Activated CD4-positive, alpha-beta T cell treated with anti-CD3 and anti-CD28 coated beads, Interleukin-2, amount 50 U/mL, for 48 hours (primary cell): ENCODE results near the gene ATG13.
"Not testable (repeated sequence)": the region's sequence is repeated elsewhere in the genome, so short reads cannot be mapped to it uniquely, and the experiment has no call there.

ENCODE experiments used
- DNase-seq, 2 experiments: peaks; one replicate each; pipeline ENCODE4 v3.0.0-alpha.2; 2020

The ATG13 gene

DNA sequence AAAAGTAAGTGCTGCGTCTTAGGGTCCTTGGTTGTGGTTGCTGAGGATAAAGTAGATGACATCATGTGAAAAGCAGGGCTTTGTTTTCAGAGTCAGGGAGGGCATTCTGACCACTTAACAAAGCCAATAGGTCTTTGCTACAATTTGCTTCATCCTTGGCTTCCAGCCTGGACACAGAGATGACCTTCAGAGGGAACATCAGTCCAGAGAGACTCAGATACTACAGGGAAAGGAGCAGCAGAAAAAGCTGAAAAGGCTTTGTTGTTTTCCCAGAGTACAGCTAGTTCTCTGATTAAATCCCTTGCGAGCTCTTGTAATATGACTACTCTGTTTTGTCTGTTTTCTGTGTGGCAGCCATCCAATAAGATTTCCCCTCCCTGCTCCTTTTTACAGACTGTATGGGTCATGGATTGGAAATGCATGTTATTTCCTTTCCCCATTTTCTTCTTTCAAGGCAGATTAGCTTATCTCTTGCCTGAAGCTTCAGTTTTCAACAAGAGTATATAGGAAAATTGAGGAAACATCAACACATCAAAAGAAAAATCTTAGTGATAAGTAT lies 31.9 kb downstream of the ATG13 start:
- no peak for DNase-seq

DNA sequence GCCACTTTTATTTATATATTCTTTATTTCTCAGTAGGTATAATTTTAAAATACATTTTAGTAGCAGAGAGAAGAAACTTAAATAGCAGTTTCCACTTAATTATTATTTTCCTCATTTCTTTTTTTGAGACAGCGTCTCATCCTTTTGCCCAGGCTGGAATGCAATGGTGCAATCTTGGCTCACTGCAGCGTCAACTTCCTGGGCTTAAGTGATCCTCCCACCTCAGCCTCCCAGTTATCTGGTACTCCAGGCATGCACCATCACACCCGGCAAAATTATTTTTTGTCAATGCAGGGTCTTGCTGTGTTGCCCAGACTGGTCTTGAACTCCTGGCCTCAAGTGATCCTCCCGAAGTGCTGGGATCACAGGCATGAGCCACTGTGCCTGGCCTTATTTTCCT lies 38.3 kb downstream of the ATG13 start:
- DNase-seq = no peak

DNA sequence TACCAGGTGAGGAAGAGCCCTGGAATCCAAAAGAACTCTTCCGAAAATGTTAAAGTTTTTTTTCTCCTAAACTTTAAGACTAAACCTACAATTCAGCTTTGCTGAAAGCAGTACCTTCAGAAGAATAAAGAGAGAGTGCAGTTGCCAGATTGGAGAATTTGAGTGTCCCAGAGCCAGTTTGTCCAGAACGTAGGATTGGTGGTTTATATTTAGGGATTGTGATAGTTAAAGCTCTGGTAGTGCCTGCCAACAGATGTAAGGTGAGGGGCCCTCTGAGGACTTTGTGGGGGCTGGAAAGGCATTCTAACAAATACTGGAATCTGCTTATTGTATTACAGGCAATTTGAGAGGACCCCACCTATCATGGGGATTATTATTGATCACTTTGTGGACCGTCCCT lies 39.8 kb downstream of the ATG13 start:
- no peak for DNase-seq

DNA sequence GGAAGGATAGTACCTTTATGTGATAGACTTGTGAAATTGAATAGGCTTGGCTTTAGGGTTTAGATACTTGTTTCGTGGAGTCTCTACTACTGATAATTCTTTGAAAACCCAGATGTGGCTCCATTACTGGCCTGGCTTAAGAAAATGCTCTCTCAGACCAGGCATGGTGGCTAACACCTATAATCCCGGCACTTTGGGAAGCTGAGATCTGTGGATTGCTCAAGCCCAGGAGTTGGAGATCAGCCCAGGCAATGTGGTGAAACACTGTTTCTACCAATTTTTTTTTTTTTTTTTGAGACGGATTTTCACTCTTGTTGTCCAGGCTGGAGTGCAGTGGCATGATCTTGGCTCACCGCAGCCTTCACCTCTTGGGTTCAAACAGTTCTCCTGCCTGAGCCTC lies 40.9 kb downstream of the ATG13 start:
- DNase-seq = no peak

DNA sequence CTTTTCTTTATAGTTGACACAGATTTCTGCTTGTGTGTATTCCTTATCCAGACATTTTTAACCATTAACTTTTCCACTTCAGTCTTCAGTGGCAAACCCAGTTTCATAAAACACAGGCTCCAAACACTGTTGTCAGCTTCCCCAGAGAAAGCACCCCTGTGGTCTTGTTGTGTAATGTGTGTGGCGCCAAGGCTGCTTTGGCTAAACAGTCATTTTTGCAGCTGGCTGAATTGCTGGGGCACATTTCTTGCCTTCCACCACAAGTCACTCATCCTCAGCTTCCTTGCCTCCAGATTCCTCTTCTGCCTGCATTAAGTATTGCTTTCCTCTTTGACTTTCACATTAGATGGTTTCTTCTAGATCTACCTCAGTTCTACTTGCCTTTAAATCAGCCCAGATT lies 42.6 kb downstream of the ATG13 start:
- DNase-seq = no peak

DNA sequence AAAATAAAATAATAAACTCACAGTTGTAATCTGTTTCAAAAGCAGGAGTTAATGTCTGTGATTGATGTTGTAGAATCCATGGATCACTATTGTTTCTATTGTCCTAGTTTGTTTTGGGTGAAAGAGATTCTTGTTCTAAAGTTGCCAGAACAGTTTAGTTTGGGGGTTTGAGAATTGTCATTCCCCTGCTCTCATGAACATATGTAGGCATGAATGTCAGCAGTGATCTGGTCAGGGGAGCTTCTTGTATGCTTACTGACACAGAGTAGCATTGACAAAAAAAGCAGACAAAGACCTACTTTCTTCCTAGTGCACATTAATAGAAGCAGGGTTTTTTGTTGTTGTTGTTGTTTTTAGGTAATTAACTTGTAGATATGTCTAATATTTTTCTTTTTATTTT lies 44.5 kb downstream of the ATG13 start:
- no peak for DNase-seq

DNA sequence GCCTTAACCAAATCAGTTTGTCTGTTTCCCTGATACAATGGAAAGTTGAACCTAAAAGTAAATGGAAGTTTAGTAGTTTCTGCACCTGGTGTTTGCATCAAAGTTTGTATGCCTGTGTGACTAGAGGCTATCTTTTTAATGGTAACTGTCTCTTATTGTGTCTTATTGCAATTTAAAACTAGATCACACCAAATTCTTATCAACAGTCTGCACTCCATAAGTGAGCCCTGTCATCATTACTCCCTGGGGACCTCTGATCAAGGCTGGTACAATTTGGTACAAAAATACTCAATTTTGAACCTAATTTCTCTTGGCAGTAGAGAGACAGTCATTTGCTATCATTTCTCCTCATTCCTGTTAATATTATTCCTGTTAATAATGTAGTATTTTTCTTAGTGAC lies 45.0 kb downstream of the ATG13 start:
- no peak for DNase-seq

DNA sequence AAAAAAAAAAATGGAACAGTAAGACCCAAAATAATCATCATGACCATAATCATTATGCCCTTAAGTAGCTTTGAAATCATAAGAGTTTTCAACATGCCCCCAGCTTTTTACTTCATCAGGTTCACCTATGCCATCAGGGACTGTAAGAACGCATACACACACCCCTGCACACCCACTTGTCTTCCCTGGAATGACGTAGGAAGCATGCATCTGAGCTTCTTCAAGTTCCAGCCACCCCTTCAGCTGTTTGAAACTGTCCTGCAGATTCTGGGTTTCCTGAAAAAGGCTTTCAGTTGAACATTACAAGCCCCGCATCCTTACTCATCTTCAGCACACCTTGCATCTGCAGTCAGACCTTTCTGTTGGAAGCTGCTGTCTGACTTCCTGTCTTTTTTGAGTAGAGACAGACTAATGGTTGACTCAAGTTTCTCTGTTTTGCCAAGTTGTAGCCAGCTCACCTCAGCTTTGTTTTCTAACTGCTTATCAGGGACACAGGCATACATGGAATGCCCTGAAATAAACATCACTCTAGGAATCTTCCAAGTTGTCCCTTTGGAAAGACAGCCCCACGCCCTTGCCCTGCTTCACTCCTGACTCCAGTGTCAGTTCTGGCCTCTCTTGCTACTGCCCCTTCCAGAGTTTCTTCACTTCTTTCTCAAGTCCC lies 46.1 kb downstream of the ATG13 start:
- DNase-seq = no peak

DNA sequence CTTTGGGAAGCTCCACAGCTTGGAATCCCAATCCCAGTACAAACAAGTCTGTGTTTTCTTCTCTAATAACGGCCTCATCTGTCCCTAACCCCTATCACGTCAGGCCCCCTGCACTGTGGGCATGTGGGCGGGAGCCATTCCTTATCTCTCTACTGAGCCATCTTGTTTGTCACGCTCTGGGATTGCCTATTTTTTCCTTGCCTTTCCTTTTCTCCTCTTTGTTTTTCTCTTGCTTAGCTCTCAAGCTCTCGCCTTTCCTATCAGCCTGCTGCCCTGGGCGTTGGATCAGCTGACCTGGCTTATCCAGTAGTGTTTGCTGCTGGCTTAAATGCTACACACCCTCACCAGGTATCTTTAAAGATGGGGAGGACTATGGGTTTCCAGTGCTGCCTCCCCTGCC lies 47.3 kb downstream of the ATG13 start:
- no peak for DNase-seq

DNA sequence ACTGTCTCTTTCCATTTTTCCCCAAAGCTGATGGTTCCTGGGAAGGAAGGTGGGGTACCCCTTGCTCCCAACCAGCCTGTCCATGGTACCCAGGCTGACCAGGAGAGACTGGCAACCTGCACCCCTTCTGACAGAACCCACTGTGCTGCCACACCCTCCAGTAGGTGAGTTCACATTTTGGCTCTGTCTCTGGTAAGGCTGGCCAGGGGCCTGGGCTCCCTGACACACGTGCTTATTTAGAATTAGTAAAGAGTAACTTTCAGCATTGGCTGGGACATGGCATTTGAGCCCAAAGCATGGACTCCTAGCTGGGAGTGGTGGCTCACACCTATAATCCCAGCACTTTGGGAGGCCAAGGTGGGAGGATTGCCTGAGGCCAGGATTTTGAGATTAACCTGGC lies 48.0 kb downstream of the ATG13 start:
- DNase-seq = no peak

DNA sequence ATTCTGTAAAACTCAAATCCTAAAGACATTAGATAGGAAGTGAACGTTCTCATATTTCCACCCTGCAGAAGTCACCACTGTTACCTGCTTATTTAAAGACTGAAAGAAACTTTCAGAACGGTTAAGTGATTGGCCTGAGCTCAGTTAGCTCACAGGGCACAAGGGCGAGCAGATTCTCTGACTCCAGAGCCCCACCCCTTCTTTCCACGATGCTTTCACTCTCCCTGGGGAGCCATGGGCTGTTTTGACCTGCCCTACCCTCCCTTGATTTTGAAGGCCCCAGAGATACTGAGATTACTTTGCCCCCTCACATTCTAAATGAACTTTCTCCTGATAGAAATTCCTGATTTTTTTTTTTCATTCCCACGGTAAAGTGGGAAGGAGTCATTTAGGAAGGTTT lies 49.2 kb downstream of the ATG13 start:
- no peak for DNase-seq

DNA sequence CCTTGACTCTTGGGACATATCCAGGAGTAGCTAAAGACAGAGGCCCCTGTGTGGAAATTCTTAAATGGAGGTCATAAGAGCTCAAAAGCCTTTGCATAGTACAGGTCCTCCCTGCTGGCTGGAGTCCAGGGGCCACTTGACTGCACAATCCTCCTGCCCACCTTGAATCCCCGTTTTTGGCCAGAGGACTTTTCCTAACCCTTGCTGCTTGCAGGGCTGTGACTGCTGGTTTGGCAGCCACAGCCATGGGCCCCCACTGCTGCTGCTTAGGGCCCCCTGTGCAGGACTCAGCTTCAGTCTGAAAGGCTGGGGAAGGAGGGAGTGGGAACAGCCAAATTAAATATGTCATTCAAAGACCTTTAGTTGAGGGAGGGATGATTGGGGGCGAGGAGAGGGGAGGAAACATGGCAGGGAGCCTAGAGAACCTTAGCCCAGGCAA lies 49.7 kb downstream of the ATG13 start:
- no peak for DNase-seq

DNA sequence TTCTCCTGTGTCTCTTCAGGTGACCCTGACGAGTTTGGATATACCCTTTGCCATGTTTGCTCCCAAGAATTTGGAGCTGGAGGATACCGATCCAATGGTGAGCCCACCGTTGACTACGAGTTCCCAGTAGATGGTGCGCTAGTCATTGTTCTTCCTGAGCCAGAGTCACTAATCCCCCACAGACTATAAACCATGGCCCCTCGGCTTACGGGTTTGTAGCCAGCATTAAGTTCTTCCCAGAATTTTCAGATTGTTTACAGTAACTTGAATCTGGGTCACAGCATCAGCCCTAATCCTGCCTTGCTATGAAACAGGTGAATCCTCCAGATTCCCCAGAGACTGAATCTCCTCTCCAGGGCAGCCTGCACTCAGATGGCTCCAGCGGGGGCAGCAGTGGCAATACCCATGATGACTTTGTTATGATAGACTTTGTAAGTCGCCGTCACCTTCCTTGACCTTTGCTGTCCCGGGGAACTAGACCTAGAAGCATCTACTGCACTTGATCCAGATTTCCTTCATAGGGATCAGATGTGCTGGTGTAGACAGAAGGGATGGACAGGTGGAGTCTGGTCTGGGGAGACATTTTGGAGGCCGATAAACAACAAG lies 51.2 kb downstream of the ATG13 start:
- DNase-seq = no peak

DNA sequence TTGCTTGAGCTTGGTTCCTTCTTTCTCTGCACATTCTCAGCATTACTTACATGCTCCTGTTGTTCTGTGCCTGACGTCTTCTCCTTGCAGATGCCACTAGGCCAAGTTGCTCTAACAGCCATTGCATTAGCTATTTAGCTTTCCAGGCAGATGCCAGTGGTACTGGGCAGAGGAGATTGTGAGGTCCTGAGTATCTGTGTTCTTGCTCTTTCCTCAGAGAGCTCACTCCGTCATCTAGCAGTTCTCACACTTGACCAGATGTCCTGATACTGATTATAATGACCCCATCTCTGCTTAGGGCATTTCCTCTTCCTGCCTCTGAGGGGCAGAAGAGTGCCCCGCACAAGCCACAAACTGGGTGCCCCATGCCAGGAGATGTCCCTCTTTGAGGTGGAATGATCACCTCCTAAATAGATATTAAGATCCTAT lies 52.4 kb downstream of the ATG13 start:
- DNase-seq = no peak

DNA sequence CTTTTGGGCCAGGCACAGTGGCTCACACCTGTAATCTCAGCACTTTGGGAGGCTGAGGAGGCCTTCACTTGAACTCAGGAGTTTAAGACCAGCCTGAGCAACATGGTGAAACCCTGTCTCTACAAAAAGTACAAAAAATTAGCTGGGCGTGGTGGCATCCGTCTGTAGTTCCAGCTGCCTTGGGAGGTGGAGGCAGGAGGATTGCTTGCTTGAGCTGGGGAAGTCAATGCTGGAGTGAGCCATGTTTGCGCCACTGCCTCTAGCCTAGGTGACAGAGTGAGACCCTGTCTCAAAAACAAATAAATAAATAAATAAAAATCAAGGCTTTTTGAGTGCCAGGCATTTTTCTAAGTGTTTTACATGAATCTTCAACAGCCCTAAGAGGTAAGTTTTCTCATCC lies 53.2 kb downstream of the ATG13 start:
- DNase-seq = not testable (repeated sequence)

DNA sequence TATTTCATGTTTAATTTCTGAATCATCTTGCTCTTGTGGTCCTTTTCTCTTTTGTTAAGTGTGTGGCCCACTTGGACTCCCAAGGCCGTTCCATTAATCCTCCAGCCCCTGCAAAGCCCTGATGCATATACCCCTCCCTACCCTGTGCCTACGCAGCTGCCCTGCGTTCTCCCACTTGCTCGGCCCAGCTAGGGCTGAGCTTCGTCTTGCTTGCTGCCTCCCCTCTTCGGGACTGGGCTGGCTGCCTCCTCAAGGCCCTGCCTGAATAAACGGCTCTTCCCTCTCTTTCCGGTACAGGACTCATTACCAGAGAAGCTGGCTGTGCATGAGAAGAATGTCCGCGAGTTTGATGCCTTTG lies 54.6 kb downstream of the ATG13 start:
- DNase-seq = no peak

DNA sequence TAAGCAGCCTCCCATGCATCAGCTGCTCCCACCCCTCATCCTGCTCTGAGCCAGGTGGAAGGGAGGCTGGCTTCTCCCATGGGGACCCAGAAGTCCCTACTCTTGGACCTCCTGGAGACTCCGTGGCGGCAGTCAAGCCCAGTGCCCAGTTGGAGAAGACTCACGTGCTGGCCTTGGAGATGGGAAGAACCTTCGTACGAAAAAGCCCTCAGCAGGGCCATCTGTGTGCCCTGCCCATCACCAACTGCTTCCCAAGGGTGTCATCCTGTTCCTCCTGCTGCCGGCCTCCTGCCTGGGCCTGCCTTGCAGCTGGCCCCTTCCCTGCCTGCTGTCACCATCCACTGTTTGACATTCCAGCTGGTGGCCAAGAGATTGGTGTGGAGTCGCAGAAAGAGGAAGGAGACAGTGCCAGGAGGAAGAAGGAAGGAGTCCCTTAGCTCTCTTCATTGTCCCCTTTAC lies 55.1 kb downstream of the ATG13 start:
- DNase-seq = no peak

DNA sequence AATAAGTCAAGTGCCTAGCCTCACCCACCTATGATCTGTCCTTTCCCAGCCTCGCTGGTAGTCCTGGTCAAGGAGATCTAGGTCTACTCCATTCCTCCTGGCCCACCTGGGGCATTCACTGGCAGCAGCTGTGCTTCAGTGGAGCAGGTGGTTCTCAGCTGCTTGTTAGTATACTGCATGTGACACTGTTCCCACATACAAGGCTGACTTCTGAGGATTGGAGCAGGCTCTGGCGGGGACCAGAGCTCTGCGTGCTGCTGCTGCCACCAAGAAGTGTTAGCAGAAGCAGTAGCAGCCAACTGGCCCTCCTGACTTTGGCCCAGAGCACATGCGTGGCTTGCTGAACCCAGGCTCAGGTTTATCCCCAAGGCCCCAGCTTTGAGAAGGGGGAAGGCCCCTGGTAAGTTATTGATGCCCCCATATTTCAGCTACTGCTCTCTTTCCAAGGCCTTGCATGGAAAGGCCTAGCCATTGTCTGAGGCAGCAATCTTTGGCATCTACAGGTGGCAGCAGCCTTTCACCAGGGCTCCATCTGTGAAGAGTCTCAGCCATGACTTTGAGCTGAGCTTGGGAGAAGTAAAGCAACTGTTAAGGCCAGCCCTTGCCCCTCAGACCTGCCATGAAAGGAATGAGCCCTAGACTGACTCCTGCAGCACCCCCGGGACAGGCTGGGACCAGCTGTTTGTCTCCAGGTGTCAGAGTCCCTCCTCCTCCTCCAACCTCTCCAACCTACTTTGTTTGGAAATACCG lies 56.5 kb downstream of the ATG13 start:
- no peak for DNase-seq

DNA sequence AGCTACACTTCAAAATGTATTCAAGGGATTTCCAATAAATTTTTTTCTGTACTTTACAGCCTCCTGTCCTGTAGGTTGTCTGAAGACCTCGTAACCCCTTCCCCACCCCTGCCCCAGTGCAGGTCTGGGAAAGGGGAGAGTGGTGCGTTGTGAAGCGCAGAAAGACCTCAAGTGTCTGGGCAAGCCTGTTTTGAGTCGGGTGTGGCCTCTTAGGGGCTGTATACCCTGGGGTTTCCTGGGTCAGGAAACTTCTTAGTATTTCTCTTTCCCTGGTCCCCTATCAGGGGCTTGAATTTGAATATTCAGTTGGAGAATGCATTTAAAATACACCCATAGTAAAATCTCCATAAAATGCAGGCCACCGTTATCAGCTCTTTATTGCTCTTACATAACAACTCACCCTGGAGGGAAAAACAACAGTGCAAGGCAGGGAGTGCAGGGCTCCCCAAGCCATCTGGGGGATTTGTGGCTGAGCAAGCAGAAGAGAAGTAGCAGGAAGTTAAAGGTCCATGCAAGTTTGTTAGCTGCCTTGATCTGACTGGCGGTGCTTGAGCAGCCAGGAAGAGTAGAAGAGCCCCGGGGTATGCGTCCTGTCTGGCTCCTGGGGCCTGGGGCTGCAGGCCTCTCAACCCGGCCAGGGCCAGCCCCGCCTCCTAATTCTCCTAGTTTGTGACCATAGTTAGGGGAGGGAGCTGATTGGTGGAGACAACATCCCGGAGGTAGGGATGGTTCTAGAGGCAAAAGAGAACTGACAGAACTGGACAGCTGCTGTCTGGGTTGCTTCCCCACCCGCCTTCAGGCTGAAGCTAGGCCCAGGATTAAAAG lies 57.3 kb downstream of the ATG13 start:
- DNase-seq = no peak

DNA sequence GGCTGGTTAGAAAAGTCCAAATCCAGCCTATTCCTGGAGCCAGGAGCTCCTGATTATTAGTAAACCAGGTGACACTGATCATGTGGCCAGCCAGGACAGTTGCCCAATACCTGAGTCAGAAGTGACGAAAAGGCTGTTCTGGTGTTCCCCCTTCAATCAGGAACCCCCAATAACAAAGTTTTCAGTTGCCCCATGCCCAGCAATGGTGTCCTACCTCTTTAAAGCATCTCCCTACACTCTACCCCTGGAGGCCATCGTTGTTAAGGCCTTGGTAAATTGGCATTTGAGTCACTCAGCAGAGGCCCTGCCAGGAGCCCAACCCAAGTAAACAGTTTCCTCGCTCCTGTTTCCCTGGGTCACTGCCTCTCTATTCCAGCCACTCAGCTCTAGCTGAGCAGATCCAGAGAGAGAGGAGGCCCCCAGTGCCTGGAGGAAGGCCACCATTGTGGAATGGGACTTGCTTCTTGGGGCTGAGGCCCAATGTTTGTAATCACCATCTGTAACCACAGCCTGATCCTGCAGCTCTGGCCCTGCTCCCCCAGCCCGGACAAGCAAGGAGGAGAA lies 58.0 kb downstream of the ATG13 start:
- no peak for DNase-seq

DNA sequence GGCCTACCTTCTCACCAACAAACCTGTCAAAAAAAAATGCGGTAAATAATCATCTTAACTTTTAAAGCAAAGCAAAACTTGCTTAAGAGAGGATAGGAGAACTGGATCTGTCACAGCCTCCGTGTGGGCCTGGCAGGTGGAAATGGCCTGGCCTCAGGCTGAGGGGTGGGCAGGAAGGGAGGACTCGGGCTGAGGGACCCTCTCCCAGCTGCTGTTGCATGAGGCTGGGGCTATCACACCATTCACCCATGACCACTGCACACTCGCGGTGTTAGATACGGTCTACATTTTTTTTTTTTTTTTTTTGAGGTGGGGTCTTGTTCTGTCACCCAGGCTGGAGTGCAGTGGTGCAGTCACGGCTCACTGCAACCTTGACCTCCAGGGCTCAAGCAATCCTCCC lies 58.6 kb downstream of the ATG13 start:
- DNase-seq = no peak

DNA sequence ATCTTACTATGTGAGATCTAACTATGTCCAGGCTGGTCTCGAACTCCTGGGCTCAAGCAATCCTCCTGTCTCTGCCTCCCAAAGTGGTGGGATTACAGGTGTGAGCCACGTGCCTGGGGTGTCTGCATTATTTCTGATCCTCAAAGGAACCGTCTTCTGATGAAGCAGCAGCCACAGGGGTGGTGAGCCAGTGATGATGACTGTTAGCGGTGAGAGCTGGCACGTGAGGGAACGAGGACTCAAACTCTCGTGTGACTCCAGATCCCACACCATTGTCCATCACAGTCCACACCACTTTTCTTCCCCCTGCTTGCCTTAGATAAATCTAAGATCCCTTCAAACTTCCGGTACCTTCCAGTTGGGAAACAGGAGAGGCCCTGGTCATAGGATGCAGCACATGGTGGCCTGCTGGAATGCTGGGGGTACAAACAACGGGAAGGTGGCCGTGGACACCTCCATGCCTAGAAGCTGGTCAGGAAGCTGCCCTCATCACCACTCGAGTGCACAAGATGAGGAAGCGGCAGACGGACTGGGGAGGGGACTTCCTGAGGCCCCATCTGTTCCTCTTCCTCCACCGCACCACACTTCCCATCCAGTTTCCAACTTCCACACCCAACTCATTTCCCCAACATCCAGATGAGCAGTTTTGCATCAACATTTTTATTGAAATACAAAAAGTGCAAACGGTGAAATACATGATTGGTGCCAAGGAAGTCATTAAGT lies 59.2 kb downstream of the ATG13 start:
- DNase-seq = no peak
